Measurements from ENCODE around the gene SLC22A24.
"Not testable (repeated sequence)": the region's sequence is repeated elsewhere in the genome, so short reads cannot be mapped to it uniquely, and the experiment has no call there.

Gene SLC22A24

GRCh38 chr11:63132985-63133775 is 10.8 kb downstream of the SLC22A24 start:
- Histone ChIP-seq H2BK120ac (ENCODE audit: low read depth, low read length) (no peak overlapping the region), H2AK5ac (ENCODE audit: low read depth, low read length) (no peak overlapping the region), H2BK12ac (ENCODE audit: low read length) (no peak overlapping the region), H3K27ac (replicated peaks; ENCODE audit: low read length) (no peak overlapping the region), H3K23ac (ENCODE audit: low read depth, low read length, poor library complexity) (no peak overlapping the region), H3K4ac (ENCODE audit: low read length) (no peak overlapping the region), H3K14ac (ENCODE audit: low read length) (no peak overlapping the region), H4K8ac (ENCODE audit: low read depth, low read length) (no peak overlapping the region), H2AFZ (ENCODE audit: low read length) (no peak overlapping the region), H3K4me3 (ENCODE audit: low read length in 2 of 2) (no peak overlapping the region), H3K36me3 (replicated peaks in 1 of 2; ENCODE audit: control insufficient read depth in 2 of 2, insufficient read depth in 2 of 2, low read length in 2 of 2) (no peaks in the 10 kb centered on the region), H3K4me1 (ENCODE audit: control insufficient read depth in 2 of 2, insufficient read depth in 1 of 2, low read depth in 1 of 2, low read length in 2 of 2) (no peaks in the 10 kb centered on the region), H3K9ac (ENCODE audit: low read depth, low read length, poor library complexity) (no peak overlapping the region), H3K9me3 (replicated peaks in 1 of 2; ENCODE audit: control insufficient read depth in 2 of 2, insufficient read depth in 1 of 2, low read depth in 1 of 2, low read length in 2 of 2) (no peaks in the 10 kb centered on the region), H2BK15ac (ENCODE audit: low read length) (no peak overlapping the region), H4K91ac (ENCODE audit: low read depth, low read length, poor library complexity) (no peak overlapping the region), H3K79me1 (ENCODE audit: low read depth, low read length) (no peaks in the 10 kb centered on the region), H3K27me3 (ENCODE audit: control insufficient read depth in 3 of 3, insufficient read depth in 3 of 3, low read depth in 1 of 3, low read length in 3 of 3) (no peaks in the 10 kb centered on the region), H3K18ac (ENCODE audit: low read length) (no peak overlapping the region), H2BK5ac (ENCODE audit: low read length) (no peak overlapping the region), H3K4me2 (ENCODE audit: insufficient read depth, low read length, poor library complexity, severe bottlenecking) (no peak overlapping the region)
- no CpG with 5 or more reads among the region's 7 CpGs for WGBS, 2 donors (ENCODE audit: extremely low coverage in 2 of 2, insufficient read length in 2 of 2, insufficient replicate concordance in 1 of 2)
- no peak for DNase-seq (ENCODE audit: low spot score)

GRCh38 chr11:63099555-63099954 is 44.5 kb downstream of the SLC22A24 start:
- Histone ChIP-seq H2BK15ac (ENCODE audit: low read length) (no peak overlapping the region), H3K14ac (ENCODE audit: low read length) (no peak overlapping the region), H4K8ac (ENCODE audit: low read depth, low read length) (no peak overlapping the region), H3K79me1 (ENCODE audit: low read depth, low read length) (no peaks in the 10 kb centered on the region), H3K4me2 (ENCODE audit: insufficient read depth, low read length, poor library complexity, severe bottlenecking) (no peak overlapping the region), H2BK120ac (ENCODE audit: low read depth, low read length) (no peak overlapping the region), H2BK5ac (ENCODE audit: low read length) (no peak overlapping the region), H3K4ac (ENCODE audit: low read length) (no peak overlapping the region), H3K27me3 (ENCODE audit: control insufficient read depth in 3 of 3, insufficient read depth in 3 of 3, low read depth in 1 of 3, low read length in 3 of 3) (no peaks in the 10 kb centered on the region), H2BK12ac (ENCODE audit: low read length) (no peak overlapping the region), H3K4me3 (ENCODE audit: low read length in 2 of 2) (no peak overlapping the region), H3K9ac (ENCODE audit: low read depth, low read length, poor library complexity) (no peak overlapping the region), H3K9me3 (replicated peaks in 1 of 2; ENCODE audit: control insufficient read depth in 2 of 2, insufficient read depth in 1 of 2, low read depth in 1 of 2, low read length in 2 of 2) (peaks cover 3 to 5% of the 10 kb centered on the region in 2 donors), H3K27ac (replicated peaks; ENCODE audit: low read length) (no peak overlapping the region), H3K18ac (ENCODE audit: low read length) (no peak overlapping the region), H3K23ac (ENCODE audit: low read depth, low read length, poor library complexity) (no peak overlapping the region), H3K36me3 (replicated peaks in 1 of 2; ENCODE audit: control insufficient read depth in 2 of 2, insufficient read depth in 2 of 2, low read length in 2 of 2) (no peaks in the 10 kb centered on the region), H2AK5ac (ENCODE audit: low read depth, low read length) (no peak overlapping the region), H4K91ac (ENCODE audit: low read depth, low read length, poor library complexity) (no peak overlapping the region), H2AFZ (ENCODE audit: low read length) (no peak overlapping the region), H3K4me1 (ENCODE audit: control insufficient read depth in 2 of 2, insufficient read depth in 1 of 2, low read depth in 1 of 2, low read length in 2 of 2) (no peaks in the 10 kb centered on the region)
- no peak for DNase-seq (ENCODE audit: low spot score)
- no CpG with 5 or more reads among the region's 3 CpGs for WGBS, 2 donors (ENCODE audit: extremely low coverage in 2 of 2, insufficient read length in 2 of 2, insufficient replicate concordance in 1 of 2)

GRCh38 chr11:63080682-63081081 is 63.3 kb downstream of the SLC22A24 start:
- Histone ChIP-seq H2AFZ (ENCODE audit: low read length) (no peak overlapping the region), H3K27ac (replicated peaks; ENCODE audit: low read length) (no peak overlapping the region), H3K79me1 (ENCODE audit: low read depth, low read length) (no peaks in the 10 kb centered on the region), H3K18ac (ENCODE audit: low read length) (no peak overlapping the region), H3K9me3 (replicated peaks in 1 of 2; ENCODE audit: control insufficient read depth in 2 of 2, insufficient read depth in 1 of 2, low read depth in 1 of 2, low read length in 2 of 2) (no peaks in the 10 kb centered on the region), H4K8ac (ENCODE audit: low read depth, low read length) (no peak overlapping the region), H3K23ac (ENCODE audit: low read depth, low read length, poor library complexity) (no peak overlapping the region), H2BK12ac (ENCODE audit: low read length) (no peak overlapping the region), H2AK5ac (ENCODE audit: low read depth, low read length) (no peak overlapping the region), H4K91ac (ENCODE audit: low read depth, low read length, poor library complexity) (no peak overlapping the region), H2BK15ac (ENCODE audit: low read length) (no peak overlapping the region), H3K36me3 (replicated peaks in 1 of 2; ENCODE audit: control insufficient read depth in 2 of 2, insufficient read depth in 2 of 2, low read length in 2 of 2) (no peaks in the 10 kb centered on the region), H3K4me3 (ENCODE audit: low read length in 2 of 2) (no peak overlapping the region), H3K4me2 (ENCODE audit: insufficient read depth, low read length, poor library complexity, severe bottlenecking) (no peak overlapping the region), H3K27me3 (ENCODE audit: control insufficient read depth in 3 of 3, insufficient read depth in 3 of 3, low read depth in 1 of 3, low read length in 3 of 3) (no peaks in the 10 kb centered on the region), H3K14ac (ENCODE audit: low read length) (no peak overlapping the region), H3K4me1 (ENCODE audit: control insufficient read depth in 2 of 2, insufficient read depth in 1 of 2, low read depth in 1 of 2, low read length in 2 of 2) (no peaks in the 10 kb centered on the region), H3K9ac (ENCODE audit: low read depth, low read length, poor library complexity) (no peak overlapping the region), H2BK5ac (ENCODE audit: low read length) (no peak overlapping the region), H3K4ac (ENCODE audit: low read length) (no peak overlapping the region), H2BK120ac (ENCODE audit: low read depth, low read length) (no peak overlapping the region)
- no peak for DNase-seq (ENCODE audit: low spot score)
- no CpG with 5 or more reads among the region's 2 CpGs for WGBS, 2 donors (ENCODE audit: extremely low coverage in 2 of 2, insufficient read length in 2 of 2, insufficient replicate concordance in 1 of 2)

GRCh38 chr11:63046203-63046602 is 97.8 kb downstream of the SLC22A24 start:
- H3K18ac ChIP-seq (ENCODE audit: low read length) = not testable (repeated sequence)

More at GRCh38 chr11:63046203-63046602, 97.8 kb downstream of the SLC22A24 start:
- H3K36me3 ChIP-seq (replicated peaks in 1 of 2; ENCODE audit: control insufficient read depth in 2 of 2, insufficient read depth in 2 of 2, low read length in 2 of 2); H3K14ac ChIP-seq (ENCODE audit: low read length); H4K91ac ChIP-seq (ENCODE audit: low read depth, low read length, poor library complexity); H2AK5ac ChIP-seq (ENCODE audit: low read depth, low read length); H3K4me3 ChIP-seq (ENCODE audit: low read length in 2 of 2); H4K8ac ChIP-seq (ENCODE audit: low read depth, low read length); H2BK5ac ChIP-seq (ENCODE audit: low read length); H3K4me1 ChIP-seq (ENCODE audit: control insufficient read depth in 2 of 2, insufficient read depth in 1 of 2, low read depth in 1 of 2, low read length in 2 of 2); H3K27ac ChIP-seq (replicated peaks; ENCODE audit: low read length); H3K9ac ChIP-seq (ENCODE audit: low read depth, low read length, poor library complexity); H3K23ac ChIP-seq (ENCODE audit: low read depth, low read length, poor library complexity); H3K4me2 ChIP-seq (ENCODE audit: insufficient read depth, low read length, poor library complexity, severe bottlenecking); H2AFZ ChIP-seq (ENCODE audit: low read length); DNase-seq (ENCODE audit: low spot score); H2BK15ac ChIP-seq (ENCODE audit: low read length); H2BK12ac ChIP-seq (ENCODE audit: low read length); H3K4ac ChIP-seq (ENCODE audit: low read length); H2BK120ac ChIP-seq (ENCODE audit: low read depth, low read length); H3K79me1 ChIP-seq (ENCODE audit: low read depth, low read length); H3K27me3 ChIP-seq (ENCODE audit: control insufficient read depth in 3 of 3, insufficient read depth in 3 of 3, low read depth in 1 of 3, low read length in 3 of 3); H3K9me3 ChIP-seq (replicated peaks in 1 of 2; ENCODE audit: control insufficient read depth in 2 of 2, insufficient read depth in 1 of 2, low read depth in 1 of 2, low read length in 2 of 2): not testable (repeated sequence)
- WGBS, 2 donors (ENCODE audit: extremely low coverage in 2 of 2, insufficient read length in 2 of 2, insufficient replicate concordance in 1 of 2) = no CpG with 5 or more reads among the region's 1 CpG

Data from neuronal stem cell (in vitro differentiated cells).